Right lung (tissue), 5 donors: ENCODE results near the gene DMD. TPM values are rescaled to one million over a fixed set of nuclear protein-coding genes. Genes with fewer than 3 reads are reported as not detected.

Source experiments
- DNase-seq, 2 donors: peaks; one replicate each; pipeline ENCODE4 v3.0.0-alpha.2; 2013
- polyA plus RNA-seq, 5 donors: library from polyadenylated mRNA; unstranded; fragments of 120-200 nt; gene quantifications; one replicate each; pipeline versions ENCODE4 v1.2.1 to v1.2.3, GENCODE V29; 2013; ENCODE audit warnings: inconsistent platforms in 1 of 5, low replicate concordance in 1 of 5; ENCODE audit not compliant: insufficient read length in 5 of 5, insufficient read depth in 1 of 5

DMD gene
- polyA plus RNA-seq, 5 donors: 46.8 to 79.3 (median 59.8) TPM

- DNase-seq: no peak
Measured at GRCh38 chrX:31298916-31299315, 1912.4 kb downstream of the DMD start.

DNA sequence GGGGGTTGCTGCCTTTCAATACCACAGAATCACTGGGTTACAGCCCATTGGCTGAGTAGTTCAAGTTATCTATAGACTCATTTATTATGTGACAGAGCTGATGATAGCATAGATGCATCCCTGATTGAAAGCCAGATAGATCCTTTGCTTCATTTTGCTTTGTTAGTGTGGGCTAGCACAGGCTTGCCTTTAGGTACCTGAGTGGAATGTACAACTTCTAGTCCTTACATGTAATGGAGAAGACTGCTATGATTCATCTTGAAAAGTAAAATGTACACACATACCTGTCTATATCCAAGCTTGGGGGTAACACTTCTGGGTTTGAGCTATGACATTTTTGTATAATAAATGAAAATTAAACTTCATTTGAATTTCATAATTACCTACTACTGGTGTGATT lies 1913.5 kb downstream of the DMD start:
- DNase-seq: no peak

- DNase-seq: no peak
Measured at GRCh38 chrX:31294475-31294874, 1916.9 kb downstream of the DMD start.

- no peak for DNase-seq
Measured at GRCh38 chrX:31293409-31293808, 1917.9 kb downstream of the DMD start.

DNA sequence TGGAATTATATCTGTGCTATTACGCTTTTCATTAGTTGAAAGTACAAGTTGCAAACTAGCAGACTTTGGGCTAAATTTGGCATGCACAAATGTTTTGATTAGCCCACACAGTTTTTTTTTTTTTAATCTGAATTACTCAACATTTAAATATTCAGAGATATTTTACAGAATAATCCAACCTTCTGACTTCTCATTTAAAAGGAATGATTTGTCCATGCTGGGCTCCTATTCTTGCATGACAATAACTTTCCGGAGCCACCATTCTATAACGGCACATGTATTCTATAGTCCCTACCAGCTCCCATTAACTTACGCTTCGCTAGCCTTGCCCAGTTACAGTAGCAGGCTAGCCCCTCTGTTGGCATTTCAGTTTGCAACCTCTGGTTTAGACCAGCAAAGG lies 1920.2 kb downstream of the DMD start:
- DNase-seq: no peak

GRCh38 chrX:31287861-31288260 lies 1923.5 kb downstream of the DMD start:
- DNase-seq: no peak

DNA sequence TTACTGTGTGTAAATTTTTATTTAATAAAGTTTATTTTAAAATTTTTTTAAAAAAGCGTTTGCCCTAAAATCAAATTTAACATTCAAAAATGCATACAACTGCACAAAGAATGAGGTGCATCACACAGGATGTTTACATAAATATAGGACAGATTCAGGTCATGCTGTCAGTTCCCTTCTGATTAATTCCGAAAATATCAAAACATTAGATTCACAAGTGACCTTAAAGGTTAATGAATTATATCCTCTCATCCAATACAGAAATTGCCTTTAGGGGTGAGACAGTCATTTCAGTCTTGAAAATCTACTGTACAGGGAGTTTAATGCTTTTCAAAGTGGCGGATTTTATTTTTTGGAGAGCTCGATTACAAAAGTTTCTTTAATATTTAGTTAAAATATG lies 1930.8 kb downstream of the DMD start:
- no peak for DNase-seq

DNA sequence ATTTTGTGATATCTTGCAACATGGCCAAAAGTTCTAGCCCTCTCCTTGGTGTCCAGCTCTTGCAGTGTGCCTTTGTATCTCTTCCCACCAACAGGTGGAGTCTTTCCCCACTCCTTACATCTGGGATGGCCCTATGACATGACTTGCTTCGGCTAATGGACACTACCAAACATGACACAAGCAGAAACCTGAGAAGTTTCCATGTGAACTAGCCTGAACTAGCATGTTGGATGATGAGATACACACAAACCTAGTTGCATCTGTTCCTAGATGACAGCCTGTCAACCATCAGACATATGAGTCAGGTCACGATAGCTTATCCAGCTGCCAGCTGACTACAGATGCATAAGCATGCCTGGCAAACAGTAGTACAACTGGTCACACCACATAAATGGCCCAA lies 1932.0 kb downstream of the DMD start:
- DNase-seq: no peak

GRCh38 chrX:31272472-31272775 lies 1938.9 kb downstream of the DMD start:
- DNase-seq: no peak

GRCh38 chrX:31271615-31272471 lies 1939.5 kb downstream of the DMD start:
- no peak for DNase-seq

DNA sequence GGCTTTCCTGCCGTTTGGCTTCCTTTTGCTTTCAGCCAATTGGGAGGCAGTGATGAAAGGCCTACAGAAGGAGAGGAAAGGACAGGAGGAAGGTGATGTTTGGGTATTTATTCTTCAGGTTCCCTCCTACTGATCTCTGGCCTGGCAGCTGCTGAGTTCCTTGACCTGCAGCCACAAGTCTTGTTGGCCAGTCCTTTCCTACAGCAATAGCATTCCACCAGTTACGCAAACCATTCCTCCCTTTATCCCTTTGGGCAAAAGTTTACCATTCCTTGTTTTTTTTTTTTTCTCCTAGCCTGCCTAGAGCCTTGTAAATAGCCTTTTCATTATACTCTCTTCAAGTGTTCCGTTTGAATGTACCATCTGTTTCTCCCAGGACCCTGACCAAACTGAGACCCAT lies 1941.4 kb downstream of the DMD start:
- no peak for DNase-seq

DNA sequence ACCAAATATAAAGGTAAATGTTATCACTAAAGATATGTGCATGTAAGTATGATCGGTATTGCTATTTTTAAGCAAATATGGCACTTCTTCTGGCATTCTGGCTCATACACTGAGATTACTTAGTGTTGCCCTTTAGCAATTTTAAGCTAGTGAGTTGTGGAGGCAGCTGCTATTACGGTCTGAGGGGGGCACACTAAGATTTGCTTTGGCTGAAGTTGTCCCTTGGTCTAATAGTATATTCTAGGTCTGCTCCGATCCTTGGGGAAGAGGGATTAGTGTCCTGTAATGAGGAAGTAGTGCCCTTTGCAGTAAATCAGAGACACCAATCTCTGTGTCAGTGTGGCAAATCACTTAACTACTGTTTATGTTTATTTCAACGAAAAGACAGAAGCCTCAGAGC lies 1943.0 kb downstream of the DMD start:
- no peak for DNase-seq

- DNase-seq: no peak
Measured at GRCh38 chrX:31266203-31267076, 1944.9 kb downstream of the DMD start.

GRCh38 chrX:31265383-31265782 lies 1946.0 kb downstream of the DMD start:
- DNase-seq: no peak

GRCh38 chrX:31260351-31260750 lies 1951.0 kb downstream of the DMD start:
- no peak for DNase-seq

- DNase-seq: no peak
Measured at GRCh38 chrX:31258166-31258565, 1953.2 kb downstream of the DMD start.

GRCh38 chrX:31255310-31256033 lies 1955.9 kb downstream of the DMD start:
- no peak for DNase-seq

DNA sequence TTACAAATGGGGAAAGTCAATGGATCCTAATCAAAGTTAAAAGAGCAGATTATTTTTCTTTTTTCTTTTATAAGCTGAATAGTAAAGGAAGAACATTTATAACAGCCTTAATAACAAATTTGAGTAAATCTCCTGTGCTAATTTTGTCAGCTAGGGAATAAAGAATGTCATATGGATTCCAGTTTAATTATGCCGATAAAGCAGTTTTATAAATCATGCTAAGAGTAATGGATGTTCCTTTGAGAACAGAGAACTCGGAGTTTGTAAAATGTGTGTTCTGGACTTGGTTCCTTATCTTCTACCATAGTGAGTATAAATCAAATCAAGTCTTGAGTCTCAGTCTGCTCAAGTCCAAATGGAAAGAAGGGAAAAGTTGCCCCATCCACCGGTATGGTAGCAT lies 1959.2 kb downstream of the DMD start:
- DNase-seq: no peak

DNA sequence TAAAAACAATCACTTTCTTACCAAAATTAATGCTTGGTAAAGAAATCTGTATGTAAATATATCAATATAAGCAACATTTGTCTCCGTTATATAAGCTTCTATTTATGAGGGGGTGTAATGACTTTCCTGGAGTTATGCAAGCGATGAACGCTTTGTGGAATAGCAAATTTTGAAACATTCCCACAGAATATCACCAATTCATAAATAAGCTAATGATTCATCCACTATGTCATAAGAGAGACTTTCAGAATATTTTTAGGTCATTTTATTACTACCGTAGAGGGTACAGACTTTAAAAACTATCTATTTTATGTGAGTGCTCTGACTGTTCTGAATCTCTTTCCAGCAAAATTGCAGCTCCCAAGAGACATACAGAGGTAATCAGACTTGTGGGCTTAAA lies 1960.0 kb downstream of the DMD start:
- DNase-seq: no peak

GRCh38 chrX:31245714-31246113 lies 1965.6 kb downstream of the DMD start:
- DNase-seq: no peak

GRCh38 chrX:31243804-31244203 lies 1967.5 kb downstream of the DMD start:
- DNase-seq: no peak

GRCh38 chrX:31240982-31241381 lies 1970.4 kb downstream of the DMD start:
- DNase-seq: no peak

- DNase-seq: no peak
Measured at GRCh38 chrX:31237189-31237588, 1974.2 kb downstream of the DMD start.
